Right renal cortex interstitium (tissue), 3 donors: ENCODE measurements around the gene INHBE. TPM values are rescaled to one million over a fixed set of nuclear protein-coding genes. Genes with fewer than 3 reads are reported as not detected.
A peak's percentile ranks its signal among the peaks of the same experiment; 100 is the strongest.

Source experiments
- DNase-seq, 3 donors: peaks; one replicate each; pipeline ENCODE4 v3.0.0-alpha.2; 2013; ENCODE audit warnings: low read depth in 3 of 3, low spot score in 2 of 3
- polyA plus RNA-seq, 3 donors: library from polyadenylated mRNA; unstranded; fragments of 120-200 nt; gene quantifications; one replicate each; pipeline ENCODE4 v1.2.1, GENCODE V29; 2013; ENCODE audit not compliant: insufficient read length in 3 of 3

Gene INHBE
- polyA plus RNA-seq, 3 donors = 0.40 to 0.44 (median 0.42) TPM

GRCh38 chr12:57473886-57474285 lies 18.8 kb downstream of the INHBE start:
- no peak for DNase-seq

- no peak for DNase-seq
Observed at GRCh38 chr12:57474430-57474829, 19.3 kb downstream of the INHBE start.

GRCh38 chr12:57474862-57475261 lies 19.8 kb downstream of the INHBE start:
- DNase-seq = no peak

- DNase-seq = no peak
Observed at GRCh38 chr12:57475271-57476161, 20.4 kb downstream of the INHBE start.

- DNase-seq = no peak
Observed at GRCh38 chr12:57476162-57476992, 21.3 kb downstream of the INHBE start.

- DNase-seq = no peak
Observed at GRCh38 chr12:57476993-57477709, 22.0 kb downstream of the INHBE start.

GRCh38 chr12:57477710-57478681 lies 22.9 kb downstream of the INHBE start:
- DNase-seq = no peak

- no peak for DNase-seq
Observed at GRCh38 chr12:57479043-57479375, 23.9 kb downstream of the INHBE start.

GRCh38 chr12:57479376-57480115 lies 24.4 kb downstream of the INHBE start, which contains the start of gene ARHGAP9:
TSS of gene ARHGAP9 (minus strand) at chr12:57479866. CDS start at chr12:57479406, 460 bp downstream.
- DNase-seq = no peak

GRCh38 chr12:57481671-57482070 lies 26.6 kb downstream of the INHBE start:
- DNase-seq = no peak

- DNase-seq = no peak
Observed at GRCh38 chr12:57483466-57483865, 28.4 kb downstream of the INHBE start.

GRCh38 chr12:57485695-57486094 lies 30.6 kb downstream of the INHBE start:
- no peak for DNase-seq

- DNase-seq = no peak
Observed at GRCh38 chr12:57487055-57487596, 32.0 kb downstream of the INHBE start.

- peak; percentile 89 to 92 (median 91) for DNase-seq
Observed at GRCh38 chr12:57487597-57488401, 32.7 kb downstream of the INHBE start, which contains the start of gene MARS1. TSS of gene MARS1 (plus strand) at chr12:57488068. CDS start at chr12:57488091, 23 bp downstream.

GRCh38 chr12:57488402-57489156 lies 33.5 kb downstream of the INHBE start:
- DNase-seq = no peak

GRCh38 chr12:57489157-57489641 lies 34.1 kb downstream of the INHBE start:
- DNase-seq = no peak

- DNase-seq = no peak
Observed at GRCh38 chr12:57490126-57490525, 35.0 kb downstream of the INHBE start.
